SK-N-SH (cell line): ENCODE results near the gene BEST3. TPM values are rescaled to one million over a fixed set of nuclear protein-coding genes. Genes with fewer than 3 reads are reported as not detected.

ENCODE experiments used
- CTCF ChIA-PET: fragments of 300-600, 350-600 bp; formaldehyde crosslinking; extraction: SDS; loops from one replicate; lab custom pipeline; 2021; lab: Yijun Ruan, JAX
- POLR2A ChIA-PET: fragments of 350-600 bp; sonication (Branson Sonifier 250); formaldehyde crosslinking; extraction: SDS; loops from one replicate; lab custom pipeline; 2020; ENCODE audit warnings: antibody characterized with exemption, inconsistent platforms; lab: Yijun Ruan, JAX
- DNase-seq: peaks from one replicate; pipeline ENCODE4 v3.0.0; 2012
- H2AFZ ChIP-seq: fragments of 200-600 bp; sonication (generic); 2 replicates; pipeline ENCODE4 v1.8.1; 2016; ENCODE audit warnings: antibody characterized with exemption, mild to moderate bottlenecking, low read depth
- H3F3A ChIP-seq: fragments of 200-600 bp; sonication (generic); replicated peaks from 2 replicates; pipeline ENCODE3; 2016; ENCODE audit warnings: antibody characterized with exemption, mild to moderate bottlenecking; ENCODE audit not compliant: insufficient read depth
- H3K27ac ChIP-seq, 2 experiments: fragments of 200-500 bp in 1 of 2; fragments of 200-600 bp in 1 of 2; sonication (Bioruptor generic) in 1 of 2; sonication (generic), shearing (Covaris generic) in 1 of 2; 2 replicates each; pipeline versions ENCODE4 v1.5.1 to v1.6.1; 2014 to 2016; ENCODE audit warnings: low read depth in 2 of 2, inconsistent platforms in 1 of 2, low read length in 1 of 2, mild to moderate bottlenecking in 1 of 2, mixed read lengths in 1 of 2
- H3K27me3 ChIP-seq: fragments of 200-600 bp; sonication (generic), shearing (Covaris generic); 2 replicates; pipeline ENCODE4 v1.6.1; 2016; ENCODE audit warnings: mixed run types; ENCODE audit not compliant: insufficient read depth
- H3K36me3 ChIP-seq, 2 experiments: fragments of 200-500 bp in 1 of 2; fragments of 200-600 bp in 1 of 2; sonication (Bioruptor generic) in 1 of 2; sonication (generic) in 1 of 2; replicated peaks in 1 of 2; 2 replicates each; pipeline versions ENCODE3 to v1.5.1; 2014 to 2016; ENCODE audit warnings: low read length in 1 of 2, mild to moderate bottlenecking in 1 of 2; ENCODE audit not compliant: insufficient read depth in 2 of 2, control insufficient read depth in 1 of 2
- H3K4me1 ChIP-seq, 2 experiments: fragments of 200-500 bp in 1 of 2; fragments of 200-600 bp in 1 of 2; sonication (Bioruptor generic) in 1 of 2; sonication (generic), shearing (Covaris generic) in 1 of 2; 2 replicates each; pipeline versions ENCODE4 v1.5.1 to v1.6.1; 2014 to 2016; ENCODE audit warnings: low read depth in 1 of 2, low read length in 1 of 2, mixed run types in 1 of 2; ENCODE audit not compliant: insufficient read depth in 2 of 2, control insufficient read depth in 1 of 2
- H3K4me2 ChIP-seq: fragments of 200-600 bp; sonication (generic), shearing (Covaris generic); 2 replicates; pipeline ENCODE4 v1.6.1; 2017; ENCODE audit warnings: mixed run types
- H3K4me3 ChIP-seq, 2 experiments: fragments of 200-500 bp in 1 of 2; fragments of 200-600 bp in 1 of 2; sonication (Bioruptor generic) in 1 of 2; sonication (generic), shearing (Covaris generic) in 1 of 2; 2 replicates each; pipeline versions ENCODE4 v1.5.1 to v1.8.1; 2014 to 2016; ENCODE audit warnings: low read depth in 2 of 2, inconsistent platforms in 1 of 2, low read length in 1 of 2, mild to moderate bottlenecking in 1 of 2, mixed read lengths in 1 of 2, moderate library complexity in 1 of 2
- H3K79me2 ChIP-seq: fragments of 200-600 bp; sonication (generic); 2 replicates; pipeline ENCODE4 v1.8.1; 2017; ENCODE audit warnings: mild to moderate bottlenecking; ENCODE audit not compliant: insufficient read depth
- H3K9ac ChIP-seq: fragments of 200-600 bp; sonication (generic); 2 replicates; pipeline ENCODE4 v1.6.1; 2017; ENCODE audit warnings: mixed run types
- H3K9me2 ChIP-seq: fragments of 200-600 bp; sonication (generic); 2 replicates; pipeline ENCODE4 v1.6.1; 2017; ENCODE audit warnings: mixed run types
- H3K9me3 ChIP-seq: fragments of 200-600 bp; sonication (generic); 2 replicates; pipeline ENCODE4 v1.6.1; 2017; ENCODE audit warnings: mixed run types, mild to moderate bottlenecking, moderate library complexity
- H4K20me1 ChIP-seq: fragments of 200-600 bp; sonication (generic); 2 replicates; pipeline ENCODE4 v1.6.1; 2017; ENCODE audit warnings: mild to moderate bottlenecking, mixed run types; ENCODE audit not compliant: insufficient read depth
- EZH2phosphoT487 ChIP-seq: fragments of 200-600 bp; sonication (generic); IDR thresholded peaks from 2 replicates; pipeline ENCODE4 v1.6.1; 2017; ENCODE audit warnings: low read depth, mixed run types, mild to moderate bottlenecking, antibody characterized with exemption, moderate library complexity, borderline replicate concordance
- FOSL2 ChIP-seq: IDR thresholded peaks from 2 replicates; pipeline ENCODE4 v1.4.0; 2012; ENCODE audit warnings: low read depth, mild to moderate bottlenecking, moderate library complexity, borderline replicate concordance
- MXI1 ChIP-seq: IDR thresholded peaks from 2 replicates; pipeline ENCODE4 v1.6.1; 2012; ENCODE audit warnings: mild to moderate bottlenecking, low read depth, low read length, improper control_type of control experiment
- NRF1 ChIP-seq: IDR thresholded peaks from 2 replicates; pipeline ENCODE4 v1.6.1; 2012; ENCODE audit warnings: low read depth, mild to moderate bottlenecking, low read length
- POLR2AphosphoS5 ChIP-seq: IDR thresholded peaks from 2 replicates; pipeline ENCODE4 v1.6.1; 2012; ENCODE audit warnings: low read depth, low read length
- RAD21 ChIP-seq: IDR thresholded peaks from 2 replicates; pipeline ENCODE4 v1.6.1; 2012; ENCODE audit warnings: mild to moderate bottlenecking, low read length
- RCOR1 ChIP-seq: fragments of 150-350 bp; IDR thresholded peaks from 2 replicates; pipeline ENCODE4 v1.6.1; 2017; ENCODE audit warnings: antibody characterized with exemption, low read length
- RFX5 ChIP-seq: IDR thresholded peaks from 2 replicates; pipeline ENCODE4 v1.6.1; 2012; ENCODE audit warnings: mild to moderate bottlenecking, improper control_type of control experiment, low read length
- TAF1 ChIP-seq: IDR thresholded peaks from 2 replicates; pipeline ENCODE4 v1.6.1; 2012; ENCODE audit warnings: low read depth, mild to moderate bottlenecking, low read length, moderate library complexity, borderline replicate concordance
- TEAD4 ChIP-seq: IDR thresholded peaks from 2 replicates; pipeline ENCODE4 v1.4.0; 2012; ENCODE audit warnings: mild to moderate bottlenecking, borderline replicate concordance; ENCODE audit not compliant: insufficient read depth
- WGBS: methylation state at CpG from one replicate; pipeline ENCODE4 v1.1.6; 2017; ENCODE audit warnings: low lambda C conversion rate; 5-methylcytosine and 5-hydroxymethylcytosine counted together
- polyA plus RNA-seq, 3 experiments: library from polyadenylated mRNA; depleted of rRNA; stranded (reverse); fragments of >200 nt; gene quantifications; 2 replicates each; pipeline ENCODE4 v1.2.3, GENCODE V29; 2012
- TF ChIP-seq, protein P1 (sequence below): IDR thresholded peaks from 2 replicates; pipeline ENCODE4 v1.4.0; 2012; ENCODE audit warnings: low read depth
- TF ChIP-seq, protein P2 (sequence below): IDR thresholded peaks from 2 replicates; pipeline ENCODE4 v1.4.0; 2012; ENCODE audit warnings: low read depth, borderline replicate concordance
- TF ChIP-seq, protein P3 (sequence below): fragments of 150-350 bp; IDR thresholded peaks from 2 replicates; pipeline ENCODE4 v1.6.1; 2017; ENCODE audit warnings: antibody characterized with exemption, low read length, low read depth, borderline replicate concordance
- TF ChIP-seq, protein P4 (sequence below): IDR thresholded peaks from 2 replicates; pipeline ENCODE4 v1.6.1; 2012; ENCODE audit warnings: mild to moderate bottlenecking, low read depth, low read length, moderate library complexity

The BEST3 gene
- polyA plus RNA-seq, 1 of the 3 experiments (the other 2 are of a cell fraction) = 0.48 TPM

DNA sequence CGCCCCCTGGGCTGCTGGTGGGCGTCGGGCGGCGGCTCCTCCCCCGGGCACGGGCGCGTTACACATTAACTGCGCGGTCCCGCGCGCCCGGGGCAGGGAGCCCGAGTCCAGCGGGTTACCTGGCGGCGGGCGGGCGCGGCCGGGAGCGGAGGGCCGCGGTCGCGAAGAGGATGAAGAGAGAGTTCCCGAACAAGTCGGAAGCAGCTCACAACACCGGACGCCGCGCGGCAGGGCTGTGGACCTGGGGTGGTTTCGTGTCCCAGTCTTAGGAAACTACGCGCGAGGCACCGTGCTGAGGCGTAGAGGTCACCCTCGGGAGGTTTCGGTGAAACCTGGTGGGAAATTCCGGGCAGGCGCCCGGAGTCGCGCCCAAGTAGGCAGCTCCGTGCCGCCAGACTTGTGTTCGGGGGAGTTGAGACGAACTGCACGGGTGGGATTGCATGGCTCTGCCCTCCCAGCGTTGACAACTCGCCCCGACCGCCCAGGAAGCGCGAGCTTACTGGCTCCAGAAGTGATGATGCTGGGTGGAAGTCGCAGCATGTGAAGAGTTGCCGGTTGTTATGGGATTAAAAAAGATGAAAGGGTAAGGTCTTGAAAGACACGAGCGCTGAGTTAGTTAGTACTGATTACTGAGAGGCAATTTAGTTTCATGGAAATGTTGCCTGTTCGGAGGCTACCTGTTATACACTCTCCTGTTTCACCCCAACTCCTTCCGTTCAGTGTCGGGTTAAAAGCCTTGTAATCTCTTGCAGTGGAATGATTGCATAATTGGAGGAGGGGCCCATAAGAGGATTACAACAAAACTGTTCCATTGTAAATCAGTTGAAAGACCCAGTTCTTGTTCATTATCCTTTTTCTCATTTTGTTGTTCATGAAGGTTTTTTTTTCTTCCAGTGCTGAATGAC, 40.4 kb upstream of the BEST3 start:
- Histone ChIP-seq H4K20me1 (no peaks in the 10 kb centered on the region), H3K4me1 (peaks cover 0 to 7% of the 10 kb centered on the region in 2 experiments; a peak in 3 of 4 replicates), H3K79me2 (peaks cover 8% of the 10 kb centered on the region; the same call in 1 of the 2 replicates), H3K27ac (no peak overlapping the region; a peak in 1 of 4 replicates), H3K36me3 (no peaks in the 10 kb centered on the region), H3F3A (peaks cover 8% of the 10 kb centered on the region), H3K9me3 (no peaks in the 10 kb centered on the region), H3K4me2 (peak overlapping the region; percentile 94), H3K9me2 (no peaks in the 10 kb centered on the region), H2AFZ (peak overlapping the region; percentile 91), H3K9ac (peak overlapping the region; percentile 57; the same call in 1 of the 2 replicates), H3K4me3 (peak overlapping the region; percentile 90 to 92), H3K27me3 (no peaks in the 10 kb centered on the region)
- DNase-seq = peak; percentile 58
- TF ChIP-seq TEAD4 = no peak
- no peak for TF ChIP-seq RFX5
- TF ChIP-seq, protein P1, sequence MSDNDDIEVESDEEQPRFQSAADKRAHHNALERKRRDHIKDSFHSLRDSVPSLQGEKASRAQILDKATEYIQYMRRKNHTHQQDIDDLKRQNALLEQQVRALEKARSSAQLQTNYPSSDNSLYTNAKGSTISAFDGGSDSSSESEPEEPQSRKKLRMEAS = 0 out of 2 replicates have a peak, but pooled peaks have one; percentile 24
- TF ChIP-seq FOSL2 = no peak
- TF ChIP-seq MXI1 = peak; percentile 17; the same call in 1 of the 2 replicates
- TF ChIP-seq RCOR1 = no peak
- TF ChIP-seq, protein P2, sequence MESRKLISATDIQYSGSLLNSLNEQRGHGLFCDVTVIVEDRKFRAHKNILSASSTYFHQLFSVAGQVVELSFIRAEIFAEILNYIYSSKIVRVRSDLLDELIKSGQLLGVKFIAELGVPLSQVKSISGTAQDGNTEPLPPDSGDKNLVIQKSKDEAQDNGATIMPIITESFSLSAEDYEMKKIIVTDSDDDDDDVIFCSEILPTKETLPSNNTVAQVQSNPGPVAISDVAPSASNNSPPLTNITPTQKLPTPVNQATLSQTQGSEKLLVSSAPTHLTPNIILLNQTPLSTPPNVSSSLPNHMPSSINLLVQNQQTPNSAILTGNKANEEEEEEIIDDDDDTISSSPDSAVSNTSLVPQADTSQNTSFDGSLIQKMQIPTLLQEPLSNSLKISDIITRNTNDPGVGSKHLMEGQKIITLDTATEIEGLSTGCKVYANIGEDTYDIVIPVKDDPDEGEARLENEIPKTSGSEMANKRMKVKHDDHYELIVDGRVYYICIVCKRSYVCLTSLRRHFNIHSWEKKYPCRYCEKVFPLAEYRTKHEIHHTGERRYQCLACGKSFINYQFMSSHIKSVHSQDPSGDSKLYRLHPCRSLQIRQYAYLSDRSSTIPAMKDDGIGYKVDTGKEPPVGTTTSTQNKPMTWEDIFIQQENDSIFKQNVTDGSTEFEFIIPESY = no peak
- TF ChIP-seq TAF1 = no peak
- CTCF ChIA-PET = interaction anchor here (0.7 to 3.0 kb wide), 5 partner anchors 21 to 318 kb away, joined by 3 to 9 read pairs (median 3); no protein-coding TSS in a partner anchor
- WGBS = 0% methylated on average over 14 of the region's 66 CpGs
- POLR2A ChIA-PET = no interaction called here

DNA sequence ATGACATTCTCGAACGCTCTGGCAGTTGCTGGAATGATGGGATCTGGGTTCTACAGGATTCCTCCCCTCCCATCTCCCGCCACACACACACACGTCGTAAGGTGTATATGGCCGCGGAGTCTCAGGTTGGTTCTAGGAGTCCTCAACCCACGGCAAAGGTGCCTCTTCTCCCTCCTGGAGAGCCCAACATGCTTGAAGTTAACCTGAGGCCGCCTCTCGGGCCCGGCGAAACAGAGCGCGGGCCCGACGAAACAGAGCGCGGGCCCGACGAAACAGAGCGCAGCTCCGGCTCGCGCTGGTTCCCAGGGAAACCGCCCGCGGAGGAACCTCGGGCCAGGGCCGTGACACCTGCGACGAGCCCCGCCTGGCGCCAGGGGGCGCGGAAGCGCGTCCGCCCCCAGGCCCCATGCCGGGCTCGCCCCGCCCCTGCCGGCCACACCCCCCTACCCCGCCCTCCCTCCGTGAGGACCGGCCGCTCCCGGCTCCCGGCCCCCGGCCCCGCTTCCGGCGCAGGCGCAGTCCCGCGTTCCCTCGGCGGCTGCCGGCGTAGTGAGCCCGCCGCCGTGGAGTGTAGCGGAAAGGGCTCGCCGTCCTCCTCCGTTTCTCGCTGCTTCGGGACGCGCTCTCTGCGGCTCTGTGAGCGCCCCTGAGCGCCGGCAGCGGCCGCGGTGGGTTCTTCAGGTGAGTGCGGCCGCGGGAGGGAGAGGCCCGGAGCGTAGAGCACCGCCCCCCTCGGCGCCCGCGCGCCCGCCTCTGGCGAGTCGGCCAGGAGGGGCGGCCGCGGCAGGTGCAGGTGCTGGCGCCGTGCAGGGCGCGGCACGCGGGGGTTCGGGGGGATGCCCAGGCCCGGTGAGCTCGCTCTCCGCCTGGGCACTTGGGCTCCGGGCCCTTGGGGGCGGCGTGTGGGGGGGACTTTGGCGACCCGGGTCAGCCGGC, 39.5 kb upstream of the BEST3 start, which contains the start of gene RAB3IP:
Gene RAB3IP (plus strand): TSS at position 510 of the 936 bp plus-strand sequence. CDS start 16,549 bp downstream, outside the sequence.
- no peaks in the 10 kb centered on the region for H3K9me3 ChIP-seq
- DNase-seq = peak; percentile 99
- WGBS = 14% methylated on average over 7 of the region's 110 CpGs
- peak within 1 kb of the TSS; percentile 91 for H2AFZ ChIP-seq
- peaks cover 0 to 7% of the 10 kb centered on the region in 2 experiments; a peak in 3 of 4 replicates for H3K4me1 ChIP-seq
- H3K9me2 ChIP-seq = no peaks in the 10 kb centered on the region
- ChIA-PET CTCF (interaction anchor here (0.6 to 3.0 kb wide), 10 partner anchors 10 to 317 kb away, joined by 3 to 9 read pairs (median 3); partner anchors contain the start of gene BEST3), POLR2A (interaction anchor here (0.6 kb wide), 1 partner anchor 11 kb away, joined by 3 read pairs; no protein-coding TSS in a partner anchor)
- no peaks in the 10 kb centered on the region for H4K20me1 ChIP-seq
- H3F3A ChIP-seq = peaks cover 8% of the 10 kb centered on the region
- peak within 1 kb of the TSS; percentile 94 for H3K4me2 ChIP-seq
- H3K36me3 ChIP-seq = no peaks in the 10 kb centered on the region
- peak within 1 kb of the TSS in 1 of 2 experiments; percentile 11; a peak in 1 of 4 replicates for H3K27ac ChIP-seq
- H3K4me3 ChIP-seq = peak within 1 kb of the TSS; percentile 90 to 92
- H3K79me2 ChIP-seq = peaks cover 8% of the 10 kb centered on the region; the same call in 1 of the 2 replicates
- H3K27me3 ChIP-seq = no peaks in the 10 kb centered on the region
- H3K9ac ChIP-seq = peak within 1 kb of the TSS; percentile 57; the same call in 1 of the 2 replicates
- TF ChIP-seq, protein P3, sequence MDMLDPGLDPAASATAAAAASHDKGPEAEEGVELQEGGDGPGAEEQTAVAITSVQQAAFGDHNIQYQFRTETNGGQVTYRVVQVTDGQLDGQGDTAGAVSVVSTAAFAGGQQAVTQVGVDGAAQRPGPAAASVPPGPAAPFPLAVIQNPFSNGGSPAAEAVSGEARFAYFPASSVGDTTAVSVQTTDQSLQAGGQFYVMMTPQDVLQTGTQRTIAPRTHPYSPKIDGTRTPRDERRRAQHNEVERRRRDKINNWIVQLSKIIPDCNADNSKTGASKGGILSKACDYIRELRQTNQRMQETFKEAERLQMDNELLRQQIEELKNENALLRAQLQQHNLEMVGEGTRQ = no peak
- no peak for TF ChIP-seq TAF1
- TF ChIP-seq EZH2phosphoT487 = no peak
- TF ChIP-seq RAD21 = peak; percentile 14; the same call in 1 of the 2 replicates
- TF ChIP-seq, protein P4, sequence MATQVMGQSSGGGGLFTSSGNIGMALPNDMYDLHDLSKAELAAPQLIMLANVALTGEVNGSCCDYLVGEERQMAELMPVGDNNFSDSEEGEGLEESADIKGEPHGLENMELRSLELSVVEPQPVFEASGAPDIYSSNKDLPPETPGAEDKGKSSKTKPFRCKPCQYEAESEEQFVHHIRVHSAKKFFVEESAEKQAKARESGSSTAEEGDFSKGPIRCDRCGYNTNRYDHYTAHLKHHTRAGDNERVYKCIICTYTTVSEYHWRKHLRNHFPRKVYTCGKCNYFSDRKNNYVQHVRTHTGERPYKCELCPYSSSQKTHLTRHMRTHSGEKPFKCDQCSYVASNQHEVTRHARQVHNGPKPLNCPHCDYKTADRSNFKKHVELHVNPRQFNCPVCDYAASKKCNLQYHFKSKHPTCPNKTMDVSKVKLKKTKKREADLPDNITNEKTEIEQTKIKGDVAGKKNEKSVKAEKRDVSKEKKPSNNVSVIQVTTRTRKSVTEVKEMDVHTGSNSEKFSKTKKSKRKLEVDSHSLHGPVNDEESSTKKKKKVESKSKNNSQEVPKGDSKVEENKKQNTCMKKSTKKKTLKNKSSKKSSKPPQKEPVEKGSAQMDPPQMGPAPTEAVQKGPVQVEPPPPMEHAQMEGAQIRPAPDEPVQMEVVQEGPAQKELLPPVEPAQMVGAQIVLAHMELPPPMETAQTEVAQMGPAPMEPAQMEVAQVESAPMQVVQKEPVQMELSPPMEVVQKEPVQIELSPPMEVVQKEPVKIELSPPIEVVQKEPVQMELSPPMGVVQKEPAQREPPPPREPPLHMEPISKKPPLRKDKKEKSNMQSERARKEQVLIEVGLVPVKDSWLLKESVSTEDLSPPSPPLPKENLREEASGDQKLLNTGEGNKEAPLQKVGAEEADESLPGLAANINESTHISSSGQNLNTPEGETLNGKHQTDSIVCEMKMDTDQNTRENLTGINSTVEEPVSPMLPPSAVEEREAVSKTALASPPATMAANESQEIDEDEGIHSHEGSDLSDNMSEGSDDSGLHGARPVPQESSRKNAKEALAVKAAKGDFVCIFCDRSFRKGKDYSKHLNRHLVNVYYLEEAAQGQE = 0 out of 2 replicates have a peak, but pooled peaks have one; percentile 3
- 0 out of 2 replicates have a peak, but pooled peaks have one; percentile 16 for TF ChIP-seq POLR2AphosphoS5
- TF ChIP-seq NRF1 = peak; percentile 68
